Tibial nerve (tissue), 4 donors: ENCODE measurements around the gene ABHD18. TPM values are rescaled to one million over a fixed set of nuclear protein-coding genes. Genes with fewer than 3 reads are reported as not detected.

Experiments
- DNase-seq, 2 donors: peaks; one replicate each; pipeline ENCODE4 v3.0.0-alpha.2; 2019; ENCODE audit warnings: low spot score in 2 of 2
- H3K27ac ChIP-seq, 4 donors: fragments of 200-600 bp; sonication (generic) in 3 of 4; one replicate each; pipeline ENCODE4 v1.5.1; 2017 to 2019; ENCODE audit warnings: mild to moderate bottlenecking in 1 of 4
- H3K27me3 ChIP-seq, 2 donors: fragments of 200-600 bp; sonication (generic) in 1 of 2; one replicate each; pipeline versions ENCODE4 v1.5.1 to v1.6.0; 2017 to 2019
- H3K36me3 ChIP-seq, 3 donors: fragments of 200-600 bp; sonication (generic); one replicate each; pipeline ENCODE4 v1.5.1; 2018 to 2019
- H3K4me1 ChIP-seq, 4 donors: fragments of 200-600 bp; sonication (generic) in 3 of 4; one replicate each; pipeline ENCODE4 v1.5.1; 2017 to 2019
- H3K4me3 ChIP-seq, 4 donors: fragments of 200-600 bp; sonication (generic) in 3 of 4; one replicate each; pipeline ENCODE4 v1.5.1; 2017 to 2019; ENCODE audit warnings: mild to moderate bottlenecking in 1 of 4, moderate library complexity in 1 of 4
- H3K9me3 ChIP-seq, 4 donors: fragments of 200-600 bp; sonication (generic) in 3 of 4; one replicate each; pipeline ENCODE4 v1.5.1; 2017 to 2019
- CTCF ChIP-seq, 5 experiments: fragments of 200-600 bp in 3 of 5; fragments of 450-650 bp in 2 of 5; sonication (generic) in 3 of 5; IDR thresholded peaks; one replicate each; pipeline ENCODE4 v1.5.1; 2016 to 2019; ENCODE audit warnings: antibody characterized with exemption in 5 of 5, mild to moderate bottlenecking in 3 of 5, moderate library complexity in 2 of 5
- EP300 ChIP-seq, 2 donors: sonication (generic); formaldehyde crosslinking; IDR thresholded peaks; one replicate each; pipeline ENCODE4 v1.6.1; 2017; ENCODE audit warnings: antibody characterized with exemption in 2 of 2, mild to moderate bottlenecking in 1 of 2
- POLR2A ChIP-seq, 2 donors: fragments of 450-650 bp; IDR thresholded peaks; one replicate each; pipeline ENCODE4 v1.6.1; 2017; ENCODE audit warnings: antibody characterized with exemption in 2 of 2, mild to moderate bottlenecking in 2 of 2, moderate library complexity in 2 of 2
- WGBS, 2 donors: methylation state at CpG; one replicate each; pipeline ENCODE4 v1.1.5; 2018; 5-methylcytosine and 5-hydroxymethylcytosine counted together
- total RNA-seq, 4 donors: library from RNA; depleted of rRNA; stranded (reverse); fragments of >200 nt; gene quantifications; one replicate each; pipeline ENCODE4 v1.1.0, GENCODE V29; 2016

The ABHD18 gene
- total RNA-seq, 4 donors from 2014 or later, result 8.0 to 17.7 (median 10.1) TPM

- peaks cover 0 to 27% (median 8%) of the 10 kb centered on the region in 4 donors for H3K9me3 ChIP-seq
- 88 to 91% methylated on average over 8 of the region's 8 CpGs for WGBS, 2 donors
- TF ChIP-seq EP300 (IDR thresholded peaks at IDR 0.05) (no peak), POLR2A (IDR thresholded peaks at IDR 0.05) (no peak), CTCF (IDR thresholded peaks at IDR 0.05) (no peak)
- peaks cover 0 to 66% (median 0%) of the 10 kb centered on the region in 3 donors for H3K36me3 ChIP-seq
- H3K4me1 ChIP-seq, result no peaks in the 10 kb centered on the region
- no peaks in the 10 kb centered on the region for H3K27me3 ChIP-seq
- no peak for DNase-seq
- H3K27ac ChIP-seq, result no peak overlapping the region
- H3K4me3 ChIP-seq, result no peak overlapping the region
Measured at GRCh38 chr4:127997534-127998388, 32.6 kb downstream of the ABHD18 start.

GRCh38 chr4:128006592-128006991 lies 41.4 kb downstream of the ABHD18 start:
- no peak for DNase-seq
- no peaks in the 10 kb centered on the region for H3K27me3 ChIP-seq
- H3K36me3 ChIP-seq, result peaks cover 0 to 34% (median 0%) of the 10 kb centered on the region in 3 donors
- no peak for TF ChIP-seq CTCF (IDR thresholded peaks at IDR 0.05)
- no peak for TF ChIP-seq POLR2A (IDR thresholded peaks at IDR 0.05)
- no peak for TF ChIP-seq EP300 (IDR thresholded peaks at IDR 0.05)
- WGBS, 2 donors, result 91 to 93% methylated on average over 5 of the region's 5 CpGs
- H3K27ac ChIP-seq, result no peak overlapping the region
- H3K4me1 ChIP-seq, result no peaks in the 10 kb centered on the region
- H3K4me3 ChIP-seq, result no peak overlapping the region
- no peaks in the 10 kb centered on the region for H3K9me3 ChIP-seq

- no peak for DNase-seq
- H3K36me3 ChIP-seq, result peaks cover 0 to 49% (median 0%) of the 10 kb centered on the region in 3 donors
- H3K9me3 ChIP-seq, result no peaks in the 10 kb centered on the region
- no peaks in the 10 kb centered on the region for H3K4me1 ChIP-seq
- H3K27ac ChIP-seq, result no peak overlapping the region
- no peak overlapping the region for H3K4me3 ChIP-seq
- TF ChIP-seq POLR2A (IDR thresholded peaks at IDR 0.05) (no peak), CTCF (IDR thresholded peaks at IDR 0.05) (no peak), EP300 (IDR thresholded peaks at IDR 0.05) (no peak)
- no peaks in the 10 kb centered on the region for H3K27me3 ChIP-seq
- 71 to 72% methylated on average over 3 of the region's 3 CpGs for WGBS, 2 donors
Measured at GRCh38 chr4:128009428-128009827, 44.2 kb downstream of the ABHD18 start.

- no peaks in the 10 kb centered on the region for H3K9me3 ChIP-seq
- no peak overlapping the region for H3K4me3 ChIP-seq
- DNase-seq, result no peak
- no peak overlapping the region for H3K27ac ChIP-seq
- H3K36me3 ChIP-seq, result peaks cover 0 to 97% (median 5%) of the 10 kb centered on the region in 3 donors
- no peaks in the 10 kb centered on the region for H3K27me3 ChIP-seq
- no peaks in the 10 kb centered on the region for H3K4me1 ChIP-seq
- TF ChIP-seq EP300 (IDR thresholded peaks at IDR 0.05) (no peak), POLR2A (IDR thresholded peaks at IDR 0.05) (no peak), CTCF (IDR thresholded peaks at IDR 0.05) (no peak)
Measured at GRCh38 chr4:128025319-128025718, 60.1 kb downstream of the ABHD18 start.

- Histone ChIP-seq H3K4me1 (no peaks in the 10 kb centered on the region), H3K9me3 (no peaks in the 10 kb centered on the region), H3K4me3 (no peak overlapping the region), H3K36me3 (peaks cover 0 to 71% (median 9%) of the 10 kb centered on the region in 3 donors), H3K27ac (no peak overlapping the region), H3K27me3 (no peaks in the 10 kb centered on the region)
- WGBS, 2 donors, result 92 to 98% methylated on average over 4 of the region's 4 CpGs
- TF ChIP-seq CTCF (IDR thresholded peaks at IDR 0.05), result no peak
- TF ChIP-seq EP300 (IDR thresholded peaks at IDR 0.05), result no peak
- no peak for TF ChIP-seq POLR2A (IDR thresholded peaks at IDR 0.05)
- DNase-seq, result no peak
Measured at GRCh38 chr4:128029907-128030306, 64.7 kb downstream of the ABHD18 start.
